NK-92 (cell line): ENCODE results near the gene UGT1A9.
"Not testable (repeated sequence)": the region's sequence is repeated elsewhere in the genome, so short reads cannot be mapped to it uniquely, and the experiment has no call there.

Source experiments
- DNase-seq: peaks from one replicate; lab custom pipeline; 2025; ENCODE audit not compliant: unreplicated experiment; lab: John Stamatoyannopoulos, UW

Gene UGT1A9

GRCh38 chr2:233711312-233712008 lies 39.8 kb downstream of the UGT1A9 start:
- DNase-seq = no peak

DNA sequence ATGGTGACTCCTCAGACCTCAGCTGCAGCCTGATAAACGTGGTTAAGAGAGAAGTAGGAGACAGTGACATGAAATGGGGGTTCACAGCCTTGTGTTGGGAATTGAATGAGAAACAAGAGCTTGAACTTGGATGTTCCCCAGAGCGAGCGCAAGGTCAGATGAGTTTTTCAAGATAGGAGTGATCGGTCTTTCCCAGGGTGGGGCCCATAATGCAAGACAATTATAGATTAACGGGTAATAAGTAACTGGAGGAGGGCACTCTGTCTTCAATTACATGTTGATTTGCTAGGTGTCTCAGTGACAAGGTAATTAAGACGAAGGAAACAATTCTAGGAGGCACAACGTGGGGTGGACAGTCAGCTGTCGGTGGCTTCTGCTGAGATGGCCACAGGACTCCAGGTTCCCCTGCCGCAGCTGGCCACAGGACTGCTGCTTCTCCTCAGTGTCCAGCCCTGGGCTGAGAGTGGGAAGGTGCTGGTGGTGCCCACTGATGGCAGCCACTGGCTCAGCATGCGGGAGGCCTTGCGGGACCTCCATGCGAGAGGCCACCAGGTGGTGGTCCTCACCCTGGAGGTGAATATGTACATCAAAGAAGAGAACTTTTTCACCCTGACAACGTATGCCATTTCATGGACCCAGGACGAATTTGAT lies 41.0 kb downstream of the UGT1A9 start, which contains the start of gene UGT1A5:
Gene UGT1A5, plus strand, starts transcription at position 297 of the 651 bp plus-strand sequence. Its CDS starts 85 bp downstream, at position 382.
- DNase-seq = no peak

DNA sequence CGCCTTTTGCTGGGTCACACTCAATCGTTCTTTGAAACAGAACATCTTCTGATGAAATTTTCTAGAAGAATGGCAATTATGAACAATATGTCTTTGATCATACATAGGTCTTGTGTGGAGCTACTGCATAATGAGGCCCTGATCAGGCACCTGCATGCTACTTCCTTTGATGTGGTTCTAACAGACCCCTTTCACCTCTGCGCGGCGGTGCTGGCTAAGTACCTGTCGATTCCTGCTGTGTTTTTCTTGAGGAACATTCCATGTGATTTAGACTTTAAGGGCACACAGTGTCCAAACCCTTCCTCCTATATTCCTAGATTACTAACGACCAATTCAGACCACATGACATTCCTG lies 41.5 kb downstream of the UGT1A9 start:
- DNase-seq = no peak

GRCh38 chr2:233714121-233714520 lies 42.4 kb downstream of the UGT1A9 start:
- no peak for DNase-seq

- DNase-seq = no peak
Measured at GRCh38 chr2:233718552-233718951, 46.9 kb downstream of the UGT1A9 start, which contains the start of gene UGT1A4. UGT1A4 (plus strand) TSS chr2:233718736; CDS start chr2:233718821, 85 bp downstream.

- no peak for DNase-seq
Measured at GRCh38 chr2:233728723-233729301, 57.1 kb downstream of the UGT1A9 start, which contains the start of gene UGT1A3. UGT1A3 (plus strand) TSS chr2:233729042; CDS start chr2:233729127, 85 bp downstream.

DNA sequence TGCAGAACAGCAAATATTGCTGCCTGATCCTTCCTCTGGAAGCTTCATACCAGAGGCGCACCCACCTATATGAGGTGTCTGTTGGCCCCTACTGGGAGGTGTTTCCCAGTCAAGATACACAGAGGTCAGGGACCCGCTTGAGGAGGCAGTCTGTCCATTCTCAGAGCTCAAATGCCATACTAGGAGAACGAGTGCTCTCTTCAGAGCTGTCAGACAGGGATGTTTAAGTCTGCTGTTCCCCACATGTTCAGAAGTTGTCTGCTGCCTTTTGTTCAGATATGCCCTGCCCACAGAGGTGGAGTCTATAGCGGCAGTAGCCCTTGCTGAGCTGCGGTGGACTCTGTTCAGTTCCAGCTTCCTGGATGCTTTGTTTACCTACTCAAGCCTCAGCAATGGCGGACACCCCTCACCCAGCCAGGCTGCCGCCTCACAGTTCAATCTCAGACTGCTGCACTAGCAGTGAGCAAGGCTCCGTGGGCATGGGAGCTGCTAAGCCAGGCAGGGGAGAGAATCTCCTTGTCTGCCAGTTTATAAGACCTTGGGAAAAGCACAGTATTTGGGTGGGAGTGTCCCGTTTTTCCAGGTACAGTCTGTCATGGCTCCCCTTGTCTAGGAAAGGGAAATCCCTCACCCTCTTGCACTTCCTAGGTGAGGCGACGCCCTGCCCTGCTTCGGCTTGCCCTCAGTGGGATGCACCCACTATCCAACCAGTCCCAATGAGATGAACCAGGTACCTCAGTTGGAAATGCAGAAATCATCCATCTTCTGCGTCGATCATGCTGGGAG lies 65.4 kb downstream of the UGT1A9 start:
- DNase-seq = not testable (repeated sequence)

GRCh38 chr2:233740870-233741269 lies 69.2 kb downstream of the UGT1A9 start:
- DNase-seq = no peak

- no peak for DNase-seq
Measured at GRCh38 chr2:233743464-233744259, 72.0 kb downstream of the UGT1A9 start.

DNA sequence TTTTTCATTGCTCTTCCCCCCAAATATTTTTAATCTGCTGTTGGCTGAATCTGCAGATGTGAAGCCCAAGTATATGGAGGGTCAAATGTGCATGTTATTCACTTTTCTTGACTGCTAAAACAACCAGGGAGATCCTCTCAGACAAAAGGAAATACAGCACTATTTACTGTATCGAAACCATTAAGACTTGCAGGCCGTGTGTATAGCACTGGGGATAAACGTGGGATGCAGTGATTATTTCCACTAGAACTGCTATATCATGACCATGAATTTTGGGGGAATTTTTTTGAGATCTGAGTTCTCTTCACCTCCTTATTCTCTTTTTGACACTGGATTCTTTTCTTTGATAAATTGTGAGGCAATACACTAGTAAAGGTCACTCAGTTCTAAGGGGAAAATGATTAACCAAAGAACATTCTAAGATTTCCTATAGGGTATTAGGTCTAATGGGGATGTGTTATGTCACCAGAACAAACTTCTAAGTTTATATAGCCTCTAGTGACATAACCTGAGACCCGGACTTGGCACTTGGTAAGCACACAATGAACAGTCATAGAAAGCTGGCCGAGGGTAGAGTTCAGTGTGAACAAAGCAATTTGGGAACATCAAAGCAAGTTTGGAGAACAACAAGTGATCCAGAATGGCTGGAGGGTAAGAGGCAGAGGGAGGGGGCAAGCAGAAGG lies 73.5 kb downstream of the UGT1A9 start:
- DNase-seq = no peak

DNA sequence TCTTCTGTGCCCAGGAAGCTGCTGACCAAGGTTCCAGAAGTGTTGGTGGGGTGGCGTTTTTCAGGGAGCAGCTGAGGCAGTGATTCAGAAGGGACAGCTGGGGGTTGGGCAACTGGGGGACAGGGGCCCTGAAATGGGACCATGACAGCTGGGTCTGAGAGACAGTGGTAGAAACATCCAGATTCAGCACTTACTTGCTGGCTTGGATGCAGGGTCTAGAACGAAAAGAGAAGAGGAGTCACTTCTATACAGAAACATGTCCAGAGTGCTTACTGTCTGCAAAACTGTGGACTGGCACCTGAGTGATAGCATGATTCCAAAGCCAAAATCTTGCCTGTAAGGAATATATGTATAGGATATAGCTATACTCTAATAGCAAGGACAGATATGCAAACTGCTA lies 74.1 kb downstream of the UGT1A9 start:
- not testable (repeated sequence) for DNase-seq

DNA sequence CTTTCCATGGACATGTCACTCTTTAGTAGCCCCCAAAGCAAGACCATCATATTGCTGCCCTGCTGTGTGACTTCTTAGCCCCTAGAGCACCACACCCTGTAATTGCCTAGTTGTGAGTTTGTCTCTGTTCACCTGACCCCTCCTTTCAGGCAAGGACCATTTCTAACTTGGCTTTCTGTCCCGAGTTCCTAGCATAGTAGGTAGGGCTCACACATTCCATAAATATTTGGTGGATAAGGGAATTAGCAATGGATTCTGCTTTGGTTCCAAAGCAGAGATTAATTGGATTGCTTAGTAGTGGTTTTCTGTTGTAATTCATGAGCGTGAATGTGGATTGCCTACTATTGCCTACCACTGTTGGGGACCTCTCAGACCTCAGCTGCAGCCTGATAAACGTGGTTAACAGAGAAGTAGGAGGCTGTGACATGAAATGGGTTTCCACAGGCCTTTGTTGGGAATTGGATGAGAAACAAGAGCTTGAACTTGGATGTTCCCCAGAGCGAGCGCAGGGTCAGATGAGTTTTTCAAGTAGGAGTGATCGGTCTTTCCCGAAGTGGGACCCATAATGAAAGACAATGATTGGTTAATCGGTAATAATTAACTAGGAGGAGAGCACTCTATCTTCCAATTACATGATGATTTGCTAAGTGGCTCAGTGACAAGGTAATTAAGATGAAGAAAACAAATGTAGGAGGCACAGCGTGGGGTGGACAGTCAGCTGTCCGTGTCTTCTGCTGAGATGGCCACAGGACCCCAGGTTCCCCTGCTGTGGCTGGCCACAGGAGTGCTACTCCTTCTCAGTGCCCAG lies 75.0 kb downstream of the UGT1A9 start:
- DNase-seq = no peak

DNA sequence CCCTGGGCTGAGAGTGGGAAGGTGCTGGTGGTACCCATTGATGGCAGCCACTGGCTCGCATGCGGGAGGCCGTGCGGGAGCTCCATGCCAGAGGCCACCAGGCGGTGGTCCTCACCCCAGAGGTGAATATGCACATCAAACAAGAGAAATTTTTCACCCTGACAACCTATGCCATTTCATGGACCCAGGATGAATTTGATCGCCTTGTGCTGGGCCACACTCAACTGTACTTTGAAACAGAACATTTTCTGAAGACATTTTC lies 75.5 kb downstream of the UGT1A9 start:
- no peak for DNase-seq

DNA sequence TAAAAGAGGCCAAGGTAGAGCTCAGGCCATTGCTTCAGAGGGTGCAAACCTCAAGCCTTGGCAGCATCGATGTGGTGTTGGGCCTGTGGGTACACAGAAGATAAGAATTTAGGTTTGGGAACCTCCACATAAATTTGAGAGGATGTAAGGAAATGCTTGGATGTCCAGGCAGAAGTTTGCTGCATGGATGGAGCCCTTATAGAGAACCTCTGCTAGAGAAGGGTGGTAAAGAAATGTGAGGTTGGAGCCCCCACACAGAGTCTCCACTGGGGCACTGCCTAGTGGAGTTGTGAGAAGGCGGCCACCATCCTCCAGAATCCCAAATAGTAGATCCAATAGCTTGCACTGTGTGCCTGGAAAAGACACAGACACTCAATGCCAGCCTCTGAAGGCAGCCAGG lies 79.0 kb downstream of the UGT1A9 start:
- DNase-seq = not testable (repeated sequence)

GRCh38 chr2:233751212-233752009 lies 79.7 kb downstream of the UGT1A9 start:
- DNase-seq = not testable (repeated sequence)

DNA sequence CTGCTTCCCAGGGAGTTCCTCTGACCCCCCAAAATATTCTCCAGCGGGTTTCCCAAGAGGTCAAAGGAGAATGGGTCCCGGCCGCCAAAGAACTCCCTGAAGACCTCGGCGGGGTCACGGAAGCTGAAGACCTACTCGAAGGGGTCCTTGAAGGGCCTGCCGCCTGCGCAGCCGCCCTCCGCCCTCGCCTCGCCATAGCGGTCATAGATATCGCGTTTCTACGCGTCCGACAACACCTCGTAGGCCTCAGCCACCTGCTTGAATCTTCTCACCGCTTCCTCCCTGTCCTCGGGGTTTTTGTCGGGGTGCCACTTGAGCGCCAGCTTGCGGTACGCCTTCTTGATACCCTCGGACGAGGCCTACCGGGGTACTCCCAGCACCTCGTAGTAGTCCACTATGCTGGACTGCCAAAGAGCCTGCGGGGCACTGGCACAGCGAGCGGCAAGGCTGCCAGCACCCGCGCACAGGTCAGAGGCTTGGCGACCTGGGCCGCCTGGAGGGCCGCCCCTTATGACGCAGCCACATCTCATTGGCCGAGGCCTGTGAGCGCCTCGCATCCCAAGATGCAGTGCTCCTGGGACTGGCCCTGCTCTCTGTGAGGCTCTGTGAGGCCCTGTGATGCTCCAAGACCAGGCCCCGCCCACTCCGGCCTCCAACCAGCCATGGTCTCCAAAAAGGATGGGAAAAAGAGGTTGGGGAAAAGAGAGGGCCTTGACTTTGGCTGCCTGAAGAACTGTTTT lies 83.3 kb downstream of the UGT1A9 start:
- DNase-seq = no peak

DNA sequence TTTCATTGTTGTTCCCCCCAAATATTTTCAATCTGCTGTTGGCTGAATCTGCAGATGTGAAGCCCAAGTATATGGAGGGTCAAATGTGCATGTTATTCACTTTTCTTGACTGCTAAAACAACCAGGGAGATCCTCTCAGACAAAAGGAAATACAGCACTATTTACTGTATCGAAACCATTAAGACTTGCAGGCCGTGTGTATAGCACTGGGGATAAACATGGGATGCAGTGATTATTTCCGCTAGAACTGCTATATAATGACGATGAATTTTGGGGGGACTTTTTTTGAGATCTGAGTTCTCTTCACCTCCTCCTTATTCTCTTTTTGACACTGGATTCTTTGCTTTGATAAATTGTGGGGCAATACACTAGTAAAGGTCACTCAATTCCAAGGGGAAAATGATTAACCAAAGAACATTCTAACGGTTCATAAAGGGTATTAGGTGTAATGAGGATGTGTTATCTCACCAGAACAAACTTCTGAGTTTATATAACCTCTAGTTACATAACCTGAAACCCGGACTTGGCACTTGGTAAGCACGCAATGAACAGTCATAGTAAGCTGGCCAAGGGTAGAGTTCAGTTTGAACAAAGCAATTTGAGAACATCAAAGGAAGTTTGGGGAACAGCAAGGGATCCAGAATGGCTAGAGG lies 84.9 kb downstream of the UGT1A9 start:
- no peak for DNase-seq
